Muscle layer of duodenum (tissue), 2 donors: ENCODE data around the gene CAMK1D.
"Not testable (repeated sequence)": the region's sequence is repeated elsewhere in the genome, so short reads cannot be mapped to it uniquely, and the experiment has no call there.

Source experiments
- H3K27ac ChIP-seq: one replicate; pipeline ENCODE4 v1.7.0; 2013; ENCODE audit warnings: mild to moderate bottlenecking, low read length
- H3K27me3 ChIP-seq: one replicate; pipeline ENCODE4 v1.7.0; 2013; ENCODE audit warnings: low read depth, mild to moderate bottlenecking, control low read depth, low read length
- H3K36me3 ChIP-seq, 2 donors: one replicate each; pipeline ENCODE4 v1.7.0; 2013; ENCODE audit warnings: low read length in 2 of 2, control low read depth in 1 of 2, mild to moderate bottlenecking in 1 of 2; ENCODE audit not compliant: insufficient read depth in 2 of 2, control insufficient read depth in 1 of 2
- H3K4me1 ChIP-seq, 2 donors: one replicate each; pipeline ENCODE4 v1.7.0; 2013; ENCODE audit warnings: low read length in 2 of 2, mild to moderate bottlenecking in 2 of 2, control low read depth in 1 of 2, moderate library complexity in 1 of 2; ENCODE audit not compliant: insufficient read depth in 2 of 2, control insufficient read depth in 1 of 2
- H3K4me3 ChIP-seq, 2 donors: one replicate each; pipeline ENCODE4 v1.7.0; 2013; ENCODE audit warnings: low read length in 2 of 2, low read depth in 1 of 2, mild to moderate bottlenecking in 1 of 2
- H3K9me3 ChIP-seq, 2 donors: one replicate each; pipeline ENCODE4 v1.7.0; 2013; ENCODE audit warnings: low read length in 2 of 2, control low read depth in 1 of 2, mild to moderate bottlenecking in 1 of 2; ENCODE audit not compliant: control insufficient read depth in 1 of 2
- donor health status: healthy.

Gene CAMK1D

GRCh38 chr10:12538491-12538995, 189.2 kb downstream of the CAMK1D start:
- no peak overlapping the region for H3K27ac ChIP-seq

GRCh38 chr10:12539350-12540164, 190.2 kb downstream of the CAMK1D start:
- H3K9me3 ChIP-seq, result no peaks in the 10 kb centered on the region
- H3K4me3 ChIP-seq, result no peak overlapping the region
- no peaks in the 10 kb centered on the region for H3K36me3 ChIP-seq
- no peaks in the 10 kb centered on the region for H3K4me1 ChIP-seq
- no peaks in the 10 kb centered on the region for H3K27me3 ChIP-seq
- H3K27ac ChIP-seq, result no peak overlapping the region

More at GRCh38 chr10:12538491-12538995, 189.2 kb downstream of the CAMK1D start:
- Histone ChIP-seq H3K9me3 (no peaks in the 10 kb centered on the region), H3K4me1 (no peaks in the 10 kb centered on the region), H3K36me3 (no peaks in the 10 kb centered on the region), H3K27me3 (no peaks in the 10 kb centered on the region), H3K4me3 (no peak overlapping the region)

GRCh38 chr10:12540341-12540781, 191.0 kb downstream of the CAMK1D start:
- Histone ChIP-seq H3K27ac (no peak overlapping the region), H3K9me3 (no peaks in the 10 kb centered on the region), H3K36me3 (no peaks in the 10 kb centered on the region), H3K4me1 (no peaks in the 10 kb centered on the region), H3K27me3 (no peaks in the 10 kb centered on the region), H3K4me3 (no peak overlapping the region)

- H3K27ac ChIP-seq, result no peak overlapping the region
- H3K36me3 ChIP-seq, result no peaks in the 10 kb centered on the region
- H3K4me3 ChIP-seq, result no peak overlapping the region
- H3K9me3 ChIP-seq, result no peaks in the 10 kb centered on the region
- H3K4me1 ChIP-seq, result no peaks in the 10 kb centered on the region
- H3K27me3 ChIP-seq, result no peaks in the 10 kb centered on the region
These were observed 192.2 kb downstream of the CAMK1D start for GRCh38 chr10:12541446-12542067.

GRCh38 chr10:12542133-12542670, 192.9 kb downstream of the CAMK1D start:
- Histone ChIP-seq H3K4me3 (no peak overlapping the region), H3K27ac (no peak overlapping the region), H3K27me3 (no peaks in the 10 kb centered on the region), H3K36me3 (no peaks in the 10 kb centered on the region), H3K4me1 (no peaks in the 10 kb centered on the region), H3K9me3 (no peaks in the 10 kb centered on the region)

- Histone ChIP-seq H3K27ac (no peak overlapping the region), H3K9me3 (no peaks in the 10 kb centered on the region), H3K4me1 (no peaks in the 10 kb centered on the region), H3K27me3 (no peaks in the 10 kb centered on the region), H3K4me3 (no peak overlapping the region), H3K36me3 (no peaks in the 10 kb centered on the region)
These were observed 194.2 kb downstream of the CAMK1D start for GRCh38 chr10:12543589-12543988.

GRCh38 chr10:12546160-12546802, 196.9 kb downstream of the CAMK1D start:
- H3K4me3 ChIP-seq, H3K9me3 ChIP-seq, H3K36me3 ChIP-seq, H3K27me3 ChIP-seq, H3K27ac ChIP-seq, H3K4me1 ChIP-seq: not testable (repeated sequence)

GRCh38 chr10:12547301-12547771, 198.0 kb downstream of the CAMK1D start:
- Histone ChIP-seq H3K9me3 (no peaks in the 10 kb centered on the region), H3K36me3 (no peaks in the 10 kb centered on the region), H3K27ac (no peak overlapping the region), H3K4me3 (no peak overlapping the region), H3K27me3 (no peaks in the 10 kb centered on the region), H3K4me1 (no peaks in the 10 kb centered on the region)

- no peaks in the 10 kb centered on the region for H3K27me3 ChIP-seq
- no peaks in the 10 kb centered on the region for H3K36me3 ChIP-seq
- no peak overlapping the region for H3K27ac ChIP-seq
These were observed 199.9 kb downstream of the CAMK1D start for GRCh38 chr10:12549297-12549696.

GRCh38 chr10:12550994-12551393, 201.6 kb downstream of the CAMK1D start:
- no peaks in the 10 kb centered on the region for H3K9me3 ChIP-seq
- H3K36me3 ChIP-seq, result no peaks in the 10 kb centered on the region
- H3K27me3 ChIP-seq, result no peaks in the 10 kb centered on the region
- H3K4me1 ChIP-seq, result no peaks in the 10 kb centered on the region
- H3K27ac ChIP-seq, result no peak overlapping the region
- H3K4me3 ChIP-seq, result no peak overlapping the region

More at GRCh38 chr10:12549297-12549696, 199.9 kb downstream of the CAMK1D start:
- no peaks in the 10 kb centered on the region for H3K9me3 ChIP-seq
- no peak overlapping the region for H3K4me3 ChIP-seq
- H3K4me1 ChIP-seq, result no peaks in the 10 kb centered on the region

- Histone ChIP-seq H3K27ac (no peak overlapping the region), H3K27me3 (no peaks in the 10 kb centered on the region), H3K4me1 (no peaks in the 10 kb centered on the region), H3K36me3 (no peaks in the 10 kb centered on the region), H3K4me3 (no peak overlapping the region), H3K9me3 (no peaks in the 10 kb centered on the region)
These were observed 206.7 kb downstream of the CAMK1D start for GRCh38 chr10:12556039-12556438.
